ENCODE results near the gene ABCC5.

GRCh38 chr3:184037816-184038215 lies 20.1 kb upstream of the ABCC5 start:
- no peak for TF ChIP-seq POLR2A (IDR thresholded peaks at IDR 0.05; ENCODE audit: extremely low read depth, insufficient read length)
- TF ChIP-seq CTCF (IDR thresholded peaks at IDR 0.05; ENCODE audit: low read depth, low read length): no peak

Measured in NB4 (cell line).